Ovary (tissue), 9 donors: ENCODE results near the gene LDLRAD2. TPM values are rescaled to one million over a fixed set of nuclear protein-coding genes. Genes with fewer than 3 reads are reported as not detected.

Experiments used
- DNase-seq, 5 donors: peaks; one replicate each; pipeline ENCODE4 v3.0.0-alpha.2; 2019 to 2020
- H3K27ac ChIP-seq, 2 donors: fragments of 200-600 bp; one replicate each; pipeline versions ENCODE4 v1.5.1 to v1.8.0; 2019 to 2022
- H3K27me3 ChIP-seq: fragments of 200-600 bp; one replicate; pipeline ENCODE4 v1.8.0; 2022
- H3K36me3 ChIP-seq: fragments of 200-600 bp; sonication (generic); one replicate; pipeline ENCODE4 v1.5.1; 2019
- H3K4me1 ChIP-seq: one replicate; pipeline ENCODE4 v1.8.1; 2013; ENCODE audit warnings: mild to moderate bottlenecking, moderate library complexity; ENCODE audit not compliant: insufficient read depth
- H3K4me3 ChIP-seq: fragments of 200-600 bp; sonication (generic); one replicate; pipeline ENCODE4 v1.5.1; 2017
- H3K9me3 ChIP-seq, 2 donors: fragments of 200-600 bp in 1 of 2; sonication (generic) in 1 of 2; one replicate each; pipeline versions ENCODE4 v1.5.1 to v1.8.1; 2013 to 2019; ENCODE audit warnings: mild to moderate bottlenecking in 1 of 2, moderate library complexity in 1 of 2
- EP300 ChIP-seq: sonication (generic); formaldehyde crosslinking; IDR thresholded peaks from one replicate; pipeline ENCODE4 v1.6.1; 2017; ENCODE audit warnings: antibody characterized with exemption
- POLR2A ChIP-seq: fragments of 450-650 bp; IDR thresholded peaks from one replicate; pipeline ENCODE4 v1.6.1; 2017; ENCODE audit warnings: antibody characterized with exemption, mild to moderate bottlenecking, moderate library complexity
- WGBS, 3 donors: extraction: QIAGEN DNeasy Blood & Tissue Kit in 1 of 3; methylation state at CpG; one replicate each; pipeline versions ENCODE4 v1.1.5 to v1.1.7; 2013 to 2017; 5-methylcytosine and 5-hydroxymethylcytosine counted together
- intact Hi-C, 4 donors: fragments of 100-400 bp; cut with DNase I; formaldehyde crosslinking; loops; one replicate each; pipeline versions ENCODE4 v1.11.0 to v1.15.1; 2022 to 2023
- polyA plus RNA-seq, 2 donors: library from polyadenylated mRNA; stranded (reverse); fragments of 200-250 nt in 1 of 2; fragments of 350-450 nt in 1 of 2; fragmentation: Illumina TruSeq in 1 of 2; extraction: RNeasy Lipid Tissue Mini Kit (QIAGEN cat#74804) in 1 of 2; gene quantifications; one replicate each; pipeline ENCODE4 v1.2.3, GENCODE V29; 2013 to 2014
- total RNA-seq, 7 donors: library from RNA; depleted of rRNA in 2 of 7; stranded (reverse); fragments of >200 nt in 2 of 7; fragmentation: NEBNext Ultra II Directional in 3 of 7; extraction: Animal tissue kit (Norgen Biotek cat#: 25700) in 3 of 7; gene quantifications; one replicate each; pipeline versions ENCODE4 v1.1.0 to v1.2.4, GENCODE V29; 2016 to 2023
- TF ChIP-seq, protein P1 (sequence below), 3 donors: fragments of 450-650 bp in 2 of 3; fragments of 200-600 bp in 1 of 3; IDR thresholded peaks; one replicate each; pipeline versions ENCODE4 v1.5.1 to v1.8.0; 2016 to 2022; ENCODE audit warnings: antibody characterized with exemption in 3 of 3, mild to moderate bottlenecking in 1 of 3
- donor health status: DM: no; HTN: no; CAD: no; lungs with moderate emphysema.
- donor health status: DM: no; HTN: no; CAD: no.
- donor health status: Bipolar disorder and iron deficiency.
- donor health status: DM: yes; HTN: yes; CAD: no.
- donor health status: DM: no; HTN: no; CAD: no.
- donor health status: DM: yes; HTN: yes; CAD: no.

The LDLRAD2 gene
- total and polyA plus RNA-seq, 9 donors, result 0.07 to 0.88 (median 0.23) TPM; not detected in 2

DNA sequence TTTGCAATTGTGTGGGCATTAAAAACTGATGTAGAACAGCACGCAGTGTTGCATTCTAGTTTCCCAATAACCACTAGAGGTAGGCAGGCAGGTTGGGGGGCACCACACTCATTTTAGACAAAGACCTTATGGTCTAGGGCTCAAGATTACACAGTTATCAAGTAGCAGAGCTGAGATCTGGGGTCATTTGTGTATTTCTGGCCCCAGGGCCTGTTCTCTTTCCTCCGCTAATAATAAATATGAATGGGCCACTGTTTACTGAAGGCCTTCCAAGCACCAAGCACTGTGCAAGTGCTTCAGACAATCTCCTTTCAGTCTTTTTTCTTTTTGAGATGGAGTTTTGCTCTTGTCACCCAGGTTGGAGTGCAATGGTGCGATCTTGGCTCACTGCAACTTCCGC, 23.9 kb downstream of the LDLRAD2 start:
- Histone ChIP-seq H3K4me1 (no peaks in the 10 kb centered on the region), H3K36me3 (no peaks in the 10 kb centered on the region), H3K9me3 (peaks cover 0 to 17% of the 10 kb centered on the region in 2 donors), H3K27ac (no peak overlapping the region), H3K4me3 (no peak overlapping the region), H3K27me3 (no peaks in the 10 kb centered on the region)
- TF ChIP-seq POLR2A (no peak), EP300 (no peak)
- TF ChIP-seq, protein P1, sequence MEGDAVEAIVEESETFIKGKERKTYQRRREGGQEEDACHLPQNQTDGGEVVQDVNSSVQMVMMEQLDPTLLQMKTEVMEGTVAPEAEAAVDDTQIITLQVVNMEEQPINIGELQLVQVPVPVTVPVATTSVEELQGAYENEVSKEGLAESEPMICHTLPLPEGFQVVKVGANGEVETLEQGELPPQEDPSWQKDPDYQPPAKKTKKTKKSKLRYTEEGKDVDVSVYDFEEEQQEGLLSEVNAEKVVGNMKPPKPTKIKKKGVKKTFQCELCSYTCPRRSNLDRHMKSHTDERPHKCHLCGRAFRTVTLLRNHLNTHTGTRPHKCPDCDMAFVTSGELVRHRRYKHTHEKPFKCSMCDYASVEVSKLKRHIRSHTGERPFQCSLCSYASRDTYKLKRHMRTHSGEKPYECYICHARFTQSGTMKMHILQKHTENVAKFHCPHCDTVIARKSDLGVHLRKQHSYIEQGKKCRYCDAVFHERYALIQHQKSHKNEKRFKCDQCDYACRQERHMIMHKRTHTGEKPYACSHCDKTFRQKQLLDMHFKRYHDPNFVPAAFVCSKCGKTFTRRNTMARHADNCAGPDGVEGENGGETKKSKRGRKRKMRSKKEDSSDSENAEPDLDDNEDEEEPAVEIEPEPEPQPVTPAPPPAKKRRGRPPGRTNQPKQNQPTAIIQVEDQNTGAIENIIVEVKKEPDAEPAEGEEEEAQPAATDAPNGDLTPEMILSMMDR (IDR thresholded peaks at IDR 0.05), result no peak
- DNase-seq, result no peak
- WGBS, 3 donors, result 98 to 99% (median 98%) methylated on average over 4 of the region's 4 CpGs
- intact Hi-C loops, result no loop called here

DNA sequence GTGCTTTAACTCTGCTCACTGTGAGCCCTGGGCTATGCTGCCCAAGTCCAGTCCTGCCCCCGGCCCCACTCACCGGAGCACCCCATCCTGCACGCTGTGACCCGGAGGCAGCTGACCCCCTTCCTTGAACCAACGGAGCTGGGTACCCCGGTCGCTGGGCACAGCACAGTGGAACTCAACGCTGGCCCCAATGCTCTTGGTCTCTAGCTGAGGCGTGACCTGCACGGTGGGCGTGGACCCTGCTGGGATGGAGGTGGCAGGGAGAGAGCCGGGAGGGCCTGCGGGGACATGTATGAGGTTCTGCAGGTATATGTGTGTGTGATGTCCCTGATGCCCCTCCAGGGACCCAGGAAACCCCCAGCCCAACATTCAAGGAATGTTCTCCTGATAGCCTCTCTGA, 24.7 kb downstream of the LDLRAD2 start:
- H3K36me3 ChIP-seq, result no peaks in the 10 kb centered on the region
- no peak overlapping the region for H3K4me3 ChIP-seq
- intact Hi-C loops, result no loop called here
- H3K9me3 ChIP-seq, result peaks cover 0 to 17% of the 10 kb centered on the region in 2 donors
- no peaks in the 10 kb centered on the region for H3K4me1 ChIP-seq
- H3K27ac ChIP-seq, result no peak overlapping the region
- H3K27me3 ChIP-seq, result no peaks in the 10 kb centered on the region
- TF ChIP-seq POLR2A, result no peak
- TF ChIP-seq, protein P1 (IDR thresholded peaks at IDR 0.05), result no peak
- TF ChIP-seq EP300, result no peak
- no peak for DNase-seq
- 94 to 96% (median 96%) methylated on average over 13 of the region's 13 CpGs for WGBS, 3 donors

DNA sequence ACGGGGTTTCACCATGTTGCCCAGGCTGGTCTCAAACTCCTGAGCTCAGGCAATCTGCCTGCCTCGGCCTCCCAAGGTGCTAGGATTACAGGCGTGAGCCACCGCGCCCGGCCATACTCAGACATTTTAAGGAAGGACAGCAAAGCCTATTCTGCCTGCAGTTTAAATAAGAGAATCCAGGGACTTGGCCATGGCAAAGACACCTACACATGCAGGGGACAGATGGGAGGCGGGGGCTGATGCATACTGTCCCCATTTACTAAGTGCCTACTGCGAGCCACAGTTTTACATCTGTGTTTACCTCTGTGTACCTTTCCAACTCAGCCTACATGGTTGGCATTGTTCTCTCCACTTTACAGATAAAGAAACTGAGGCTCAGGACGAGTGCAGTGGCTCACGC, 25.4 kb downstream of the LDLRAD2 start:
- DNase-seq, result no peak
- intact Hi-C loops, result no loop called here
- no peaks in the 10 kb centered on the region for H3K4me1 ChIP-seq

DNA sequence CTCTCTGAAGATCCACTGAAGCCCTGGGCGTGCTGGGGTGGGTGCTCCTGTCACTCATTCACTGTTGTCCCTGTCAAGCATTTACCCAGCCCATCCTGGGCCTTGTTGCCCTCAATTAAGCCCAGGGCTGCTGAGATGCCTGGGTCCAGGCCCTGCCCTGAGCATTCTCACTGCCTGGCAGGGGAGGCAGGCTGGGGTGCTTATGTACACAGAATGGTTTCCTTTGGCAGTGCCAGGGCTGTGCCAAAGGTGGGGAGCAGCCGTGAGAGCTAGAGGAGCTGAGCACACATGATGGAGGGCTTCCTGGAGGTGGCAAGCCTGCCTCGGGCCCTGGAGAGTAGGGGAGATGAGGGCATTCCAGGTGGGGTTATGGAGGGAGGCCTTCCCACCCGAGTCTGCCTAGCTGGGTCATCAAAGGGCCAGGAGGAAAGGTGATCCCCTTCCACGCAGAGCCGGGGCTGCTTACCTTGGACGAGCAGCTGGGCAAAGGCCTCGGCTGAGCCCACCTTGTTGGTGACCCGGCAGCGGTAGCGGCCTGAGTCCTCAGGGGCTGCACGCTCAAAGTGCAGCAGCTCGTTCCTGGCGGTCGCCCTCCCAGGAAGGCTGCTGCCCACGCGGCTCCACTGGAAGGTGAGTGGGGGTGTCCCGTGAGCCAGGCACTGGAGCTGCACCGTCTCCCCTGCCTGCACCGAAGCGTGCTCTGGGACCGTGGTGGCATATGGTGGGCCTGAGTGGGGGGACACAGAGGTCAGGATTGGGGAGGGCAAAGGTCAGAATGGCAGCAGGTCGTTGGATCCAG, 26.5 kb downstream of the LDLRAD2 start:
- Histone ChIP-seq H3K27me3 (no peaks in the 10 kb centered on the region), H3K9me3 (peaks cover 0 to 15% of the 10 kb centered on the region in 2 donors), H3K4me1 (no peaks in the 10 kb centered on the region), H3K4me3 (no peak overlapping the region), H3K27ac (no peak overlapping the region), H3K36me3 (no peaks in the 10 kb centered on the region)
- DNase-seq, result no peak
- intact Hi-C loops, result no loop called here
- 76 to 87% (median 80%) methylated on average over 23 of the region's 23 CpGs for WGBS, 3 donors
- TF ChIP-seq POLR2A (no peak), EP300 (no peak)
- TF ChIP-seq, protein P1 (IDR thresholded peaks at IDR 0.05), result no peak

More for the DNA sequence above, 25.4 kb downstream of the LDLRAD2 start:
- Histone ChIP-seq H3K27me3 (no peaks in the 10 kb centered on the region), H3K36me3 (no peaks in the 10 kb centered on the region), H3K4me3 (no peak overlapping the region), H3K9me3 (peaks cover 0 to 17% of the 10 kb centered on the region in 2 donors), H3K27ac (no peak overlapping the region)
- TF ChIP-seq POLR2A (no peak), EP300 (no peak)
- TF ChIP-seq, protein P1 (IDR thresholded peaks at IDR 0.05), result no peak
- 92 to 97% (median 96%) methylated on average over 10 of the region's 10 CpGs for WGBS, 3 donors
